Kidney epithelial cell (primary cell): ENCODE data around the gene NSUN5. TPM values are rescaled to one million over a fixed set of nuclear protein-coding genes. Genes with fewer than 3 reads are reported as not detected.
A peak's percentile ranks its signal among the peaks of the same experiment; 100 is the strongest.

Source experiments
- DNase-seq: peaks from one replicate; pipeline ENCODE4 v3.0.0-alpha.2; 2010; ENCODE audit warnings: low read depth
- H3K27me3 ChIP-seq: 2 replicates; pipeline ENCODE4 v1.6.0; 2011; ENCODE audit warnings: low read length; ENCODE audit not compliant: control insufficient read depth, insufficient read depth
- H3K36me3 ChIP-seq: 2 replicates; pipeline ENCODE4 v1.5.1; 2011; ENCODE audit warnings: low read length; ENCODE audit not compliant: control insufficient read depth, insufficient read depth
- H3K4me3 ChIP-seq: 2 replicates; pipeline ENCODE4 v1.5.1; 2011; ENCODE audit warnings: low read depth, mild to moderate bottlenecking, control low read depth, low read length
- total RNA-seq: library from RNA; depleted of rRNA; stranded (reverse); fragments of >200 nt; gene quantifications from 2 replicates; pipeline ENCODE4 v1.2.3, GENCODE V29; 2015
- TF ChIP-seq, protein P1 (sequence below): IDR thresholded peaks from 2 replicates; pipeline ENCODE4 v1.5.1; 2011; ENCODE audit warnings: mild to moderate bottlenecking, moderate library complexity, low read length, control low read depth, inconsistent platforms; ENCODE audit not compliant: insufficient read depth, poor library complexity, severe bottlenecking

The NSUN5 gene
- total RNA-seq: 63.4 and 69.6 TPM in 2 replicates

DNA sequence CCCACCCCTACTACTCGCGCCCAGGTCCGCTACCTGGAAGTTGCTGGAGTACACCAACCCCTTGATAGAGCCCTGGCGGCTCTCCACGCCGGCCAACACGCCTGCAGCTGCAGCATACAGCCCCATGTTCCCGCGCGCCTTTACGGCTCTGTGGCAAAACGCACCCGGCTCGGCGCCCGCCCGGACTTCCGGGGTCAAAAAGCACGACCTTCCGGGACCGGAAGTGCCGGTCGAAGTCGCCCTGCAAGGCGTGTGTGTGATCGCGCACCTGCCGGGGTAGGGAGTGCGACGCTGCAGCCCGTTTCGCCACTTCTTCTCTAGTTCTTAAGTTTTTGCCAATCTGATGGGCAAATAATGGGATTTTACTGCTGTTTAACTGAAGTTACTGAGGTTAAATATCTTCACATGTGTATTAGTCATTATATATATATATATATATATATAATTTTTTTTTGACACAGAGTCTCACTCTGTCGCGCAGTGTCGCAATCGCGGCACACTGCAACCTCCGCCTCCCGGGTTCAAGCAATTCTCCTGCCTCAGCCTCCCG is at the start of gene NSUN5:
Gene NSUN5, minus strand, starts transcription at position 162 of the 550 bp plus-strand sequence. Its CDS starts 36 bp downstream, at position 126.
- no peak for DNase-seq
- TF ChIP-seq, protein P1, sequence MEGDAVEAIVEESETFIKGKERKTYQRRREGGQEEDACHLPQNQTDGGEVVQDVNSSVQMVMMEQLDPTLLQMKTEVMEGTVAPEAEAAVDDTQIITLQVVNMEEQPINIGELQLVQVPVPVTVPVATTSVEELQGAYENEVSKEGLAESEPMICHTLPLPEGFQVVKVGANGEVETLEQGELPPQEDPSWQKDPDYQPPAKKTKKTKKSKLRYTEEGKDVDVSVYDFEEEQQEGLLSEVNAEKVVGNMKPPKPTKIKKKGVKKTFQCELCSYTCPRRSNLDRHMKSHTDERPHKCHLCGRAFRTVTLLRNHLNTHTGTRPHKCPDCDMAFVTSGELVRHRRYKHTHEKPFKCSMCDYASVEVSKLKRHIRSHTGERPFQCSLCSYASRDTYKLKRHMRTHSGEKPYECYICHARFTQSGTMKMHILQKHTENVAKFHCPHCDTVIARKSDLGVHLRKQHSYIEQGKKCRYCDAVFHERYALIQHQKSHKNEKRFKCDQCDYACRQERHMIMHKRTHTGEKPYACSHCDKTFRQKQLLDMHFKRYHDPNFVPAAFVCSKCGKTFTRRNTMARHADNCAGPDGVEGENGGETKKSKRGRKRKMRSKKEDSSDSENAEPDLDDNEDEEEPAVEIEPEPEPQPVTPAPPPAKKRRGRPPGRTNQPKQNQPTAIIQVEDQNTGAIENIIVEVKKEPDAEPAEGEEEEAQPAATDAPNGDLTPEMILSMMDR: no peak
- Histone ChIP-seq H3K36me3 (no peaks in the 10 kb centered on the region), H3K4me3 (peak within 1 kb of the TSS; percentile 55), H3K27me3 (no peaks in the 10 kb centered on the region)

DNA sequence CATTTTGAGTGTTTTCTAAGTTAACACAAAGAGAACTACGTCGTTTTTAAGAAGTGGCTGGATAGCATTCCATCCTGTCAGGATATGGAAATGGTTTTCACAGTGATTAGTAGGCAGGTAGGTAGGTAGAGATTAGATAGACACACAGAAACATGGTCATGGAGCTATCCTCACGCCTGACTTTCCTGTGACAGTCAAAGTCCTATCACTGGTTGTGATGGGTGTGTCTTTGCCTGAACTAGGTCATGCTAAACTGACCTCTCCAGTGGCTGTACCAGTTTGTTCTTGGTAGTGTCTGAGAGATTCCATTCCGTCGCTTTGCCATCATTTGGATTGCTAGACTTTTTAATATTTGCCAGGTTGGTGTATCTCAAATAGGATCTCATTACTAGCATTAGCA is 47.5 kb upstream of the NSUN5 start:
- no peak overlapping the region for H3K4me3 ChIP-seq
- TF ChIP-seq, protein P1: no peak
- no peak for DNase-seq

DNA sequence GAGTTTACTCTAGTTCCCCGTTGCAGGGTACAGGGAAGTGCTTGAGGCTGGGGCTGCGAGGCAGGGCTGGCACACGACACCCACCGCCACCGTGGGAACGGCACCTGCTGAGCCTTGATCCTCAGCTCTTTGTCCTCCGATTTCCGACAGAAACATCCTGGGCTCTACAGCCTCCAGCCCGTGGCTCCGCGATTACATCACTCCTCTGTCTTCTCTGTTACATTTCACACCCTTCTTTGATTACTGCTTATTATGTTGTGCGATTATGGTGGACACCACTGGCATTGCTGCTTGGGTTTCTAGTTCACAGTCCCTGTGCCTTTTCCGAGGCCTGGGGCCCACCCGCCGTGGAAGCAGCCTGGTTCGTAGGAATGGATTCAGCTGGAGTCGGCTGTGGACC is 46.2 kb upstream of the NSUN5 start:
- Histone ChIP-seq H3K27me3 (no peaks in the 10 kb centered on the region), H3K4me3 (no peak overlapping the region), H3K36me3 (no peaks in the 10 kb centered on the region)
- DNase-seq: no peak
- TF ChIP-seq, protein P1: no peak

More for the DNA sequence above, 47.5 kb upstream of the NSUN5 start:
- Histone ChIP-seq H3K27me3 (no peaks in the 10 kb centered on the region), H3K36me3 (no peaks in the 10 kb centered on the region)

DNA sequence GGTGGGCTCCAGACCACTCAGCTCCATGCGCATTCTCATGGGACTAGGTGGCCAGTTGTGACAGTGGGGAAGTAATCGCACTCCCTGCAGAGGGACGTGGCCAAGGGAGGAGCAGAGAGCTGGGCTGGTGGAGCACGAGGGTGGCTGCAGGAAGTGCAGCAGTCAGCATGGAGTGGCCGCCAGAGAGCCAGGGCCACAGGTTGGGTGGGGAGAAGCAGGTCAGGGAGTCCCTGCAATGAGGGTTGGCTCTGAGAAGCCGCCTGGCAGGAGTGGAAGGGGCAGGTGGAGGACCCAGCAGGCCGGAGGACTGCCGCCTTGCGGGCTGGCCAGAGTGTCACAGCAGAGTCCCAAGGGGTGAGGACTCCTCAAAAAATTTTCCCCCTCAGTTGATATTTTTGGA is 45.6 kb upstream of the NSUN5 start:
- no peaks in the 10 kb centered on the region for H3K36me3 ChIP-seq
- no peak overlapping the region for H3K4me3 ChIP-seq
- no peaks in the 10 kb centered on the region for H3K27me3 ChIP-seq
- TF ChIP-seq, protein P1: no peak
- no peak for DNase-seq

DNA sequence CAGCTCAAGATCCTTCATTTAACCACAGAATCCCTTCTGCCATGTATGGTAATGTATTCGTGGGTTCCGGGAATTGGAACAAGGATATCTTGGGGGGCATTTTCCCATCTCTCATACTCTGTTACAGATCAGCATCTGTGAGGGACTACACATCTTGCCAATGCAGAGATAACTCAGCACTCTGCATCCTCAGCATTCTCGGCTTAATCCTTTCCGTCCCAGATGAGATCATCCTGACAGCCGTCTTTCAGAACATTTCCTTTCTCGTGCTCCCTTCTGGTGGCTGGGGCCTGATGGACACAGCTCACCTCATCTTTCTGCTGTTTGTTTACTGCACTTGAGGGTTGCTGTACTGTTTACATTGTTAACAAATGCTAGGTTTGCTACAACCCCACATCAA is 44.6 kb upstream of the NSUN5 start:
- H3K4me3 ChIP-seq: no peak overlapping the region
- no peaks in the 10 kb centered on the region for H3K36me3 ChIP-seq
- no peaks in the 10 kb centered on the region for H3K27me3 ChIP-seq
- TF ChIP-seq, protein P1: no peak
- no peak for DNase-seq

DNA sequence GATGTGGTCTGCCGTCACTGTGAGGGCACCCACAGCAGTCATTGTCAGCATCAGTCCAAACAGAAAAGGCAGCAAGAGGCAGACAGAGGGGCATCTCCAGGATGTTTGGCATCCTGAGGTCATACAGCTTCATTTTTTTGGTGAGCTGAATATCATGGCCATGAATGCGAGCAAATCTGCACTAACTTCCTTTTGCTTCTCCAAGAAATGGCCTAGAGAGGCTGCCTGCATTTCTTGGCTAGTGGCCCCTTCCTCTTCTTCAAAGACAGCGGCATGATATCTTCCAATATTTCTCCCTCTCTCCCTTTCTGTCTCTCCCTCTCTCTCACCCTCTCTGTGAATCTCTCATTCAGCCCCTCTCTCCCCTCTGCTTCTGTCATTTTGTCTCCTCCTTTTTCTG is 44.2 kb upstream of the NSUN5 start:
- TF ChIP-seq, protein P1: no peak
- Histone ChIP-seq H3K27me3 (no peaks in the 10 kb centered on the region), H3K36me3 (no peaks in the 10 kb centered on the region), H3K4me3 (no peak overlapping the region)
- DNase-seq: no peak
